GM12878 (cell line): ENCODE measurements around the gene NCAPD3. TPM values are rescaled to one million over a fixed set of nuclear protein-coding genes. Genes with fewer than 3 reads are reported as not detected.

ENCODE experiments used
- ATAC-seq: fragments of 200-7000 bp; cut with Tn5 transposase; 3 replicates; pipeline ENCODE4 v1.9.1; 2020; ENCODE audit warnings: mild to moderate bottlenecking, moderate library complexity
- BruUV-seq: library from RNA; stranded (reverse); fragments of 400-500 nt; replicated peaks from 2 replicates; lab custom pipeline; 2021; lab: Mats Ljungman, UMichigan
- CTCF ChIA-PET: fragments of 300-600 bp; sonication (Branson Sonifier 250); formaldehyde crosslinking; extraction: SDS; loops from one replicate; lab custom pipeline; 2021; ENCODE audit warnings: inconsistent platforms; lab: Yijun Ruan, JAX
- POLR2A ChIA-PET: fragments of 350-600 bp; formaldehyde crosslinking; extraction: SDS; loops from one replicate; lab custom pipeline; 2021; ENCODE audit warnings: inconsistent platforms; lab: Charles Lee
- RAD21 ChIA-PET: fragments of 300-600 bp; sonication (Branson Sonifier 250); formaldehyde crosslinking; loops from one replicate; lab custom pipeline; 2023; ENCODE audit warnings: antibody characterized with exemption; ENCODE audit not compliant: unreplicated experiment; lab: Charles Lee
- SMC1A ChIA-PET: fragments of 300-600 bp; sonication (Branson Sonifier 250); formaldehyde crosslinking; loops from one replicate; lab custom pipeline; 2023; ENCODE audit not compliant: unreplicated experiment, uncharacterized antibody; lab: Charles Lee
- DNase-seq: peaks from one replicate; pipeline ENCODE4 v3.0.0-alpha.2; 2011; ENCODE audit warnings: low read depth, low spot score
- FAIRE-seq: peaks from 3 replicates; lab custom pipeline; 2011; peaks lifted over from hg19 to GRCh38; lab: Jason Lieb, UNC
- H2AFZ ChIP-seq: 2 replicates; pipeline ENCODE4 v1.6.0; 2011; ENCODE audit warnings: low read depth, low read length, control low read depth; ENCODE audit not compliant: control insufficient read depth
- H3K27ac ChIP-seq: 2 replicates; pipeline ENCODE4 v1.5.1; 2011; ENCODE audit warnings: control low read depth; ENCODE audit not compliant: control insufficient read depth, insufficient read depth
- H3K27me3 ChIP-seq, 2 experiments: replicated peaks in 1 of 2; 2 replicates each; pipeline versions ENCODE4 v1.6.0 to v1.6.1; 2011; ENCODE audit warnings: low read length in 1 of 2; ENCODE audit not compliant: control insufficient read depth in 2 of 2, insufficient read depth in 2 of 2
- H3K36me3 ChIP-seq, 2 experiments: 2 replicates each; pipeline ENCODE4 v1.5.1; 2011; ENCODE audit warnings: low read length in 1 of 2; ENCODE audit not compliant: control insufficient read depth in 2 of 2, insufficient read depth in 2 of 2
- H3K4me1 ChIP-seq: 2 replicates; pipeline ENCODE4 v1.6.1; 2011; ENCODE audit warnings: mild to moderate bottlenecking, low read length, moderate library complexity, mixed read lengths; ENCODE audit not compliant: control insufficient read depth, insufficient read depth
- H3K4me2 ChIP-seq: 2 replicates; pipeline ENCODE4 v1.6.0; 2011; ENCODE audit warnings: control low read depth; ENCODE audit not compliant: control insufficient read depth, insufficient read depth
- H3K4me3 ChIP-seq: fragments of 200-600 bp; sonication (generic); 2 replicates; pipeline ENCODE4 v1.5.1; 2016
- H3K79me2 ChIP-seq: 2 replicates; pipeline ENCODE4 v1.6.0; 2011; ENCODE audit warnings: low read length; ENCODE audit not compliant: control insufficient read depth, insufficient read depth
- H3K9ac ChIP-seq: 2 replicates; pipeline ENCODE4 v1.8.0; 2011; ENCODE audit warnings: low read length, control low read depth, mixed read lengths; ENCODE audit not compliant: control insufficient read depth, insufficient read depth
- H3K9me3 ChIP-seq: replicated peaks from 3 replicates; pipeline ENCODE4 v1.5.1; 2011; ENCODE audit warnings: mild to moderate bottlenecking, low read length; ENCODE audit not compliant: control insufficient read depth, insufficient read depth
- H4K20me1 ChIP-seq: 2 replicates; pipeline ENCODE4 v1.6.0; 2011; ENCODE audit not compliant: control insufficient read depth, insufficient read depth
- ATF3 ChIP-seq: IDR thresholded peaks from 2 replicates; pipeline ENCODE4 v1.6.1; 2011; ENCODE audit warnings: low read depth, mild to moderate bottlenecking, low read length, moderate library complexity, borderline replicate concordance; ENCODE audit errors: extremely low read depth
- BACH1 ChIP-seq: fragments of 450-650 bp; IDR thresholded peaks from 2 replicates; pipeline ENCODE4 v1.6.1; 2017; ENCODE audit warnings: mild to moderate bottlenecking, borderline replicate concordance
- BRCA1 ChIP-seq: IDR thresholded peaks from 2 replicates; pipeline ENCODE4 v1.6.1; 2011; ENCODE audit warnings: low read depth, low read length, improper control_type of control experiment
- EP300 ChIP-seq, 2 experiments: fragments of 150-350 bp in 1 of 2; IDR thresholded peaks; 2 replicates each; pipeline ENCODE4 v1.6.1; 2011 to 2012; ENCODE audit warnings: low read depth in 2 of 2, low read length in 2 of 2, borderline replicate concordance in 1 of 2, improper control_type of control experiment in 1 of 2, inconsistent platforms in 1 of 2; ENCODE audit not compliant: control insufficient read depth in 1 of 2
- RB1 ChIP-seq: fragments of 450-650 bp; formaldehyde crosslinking; IDR thresholded peaks from 2 replicates; pipeline ENCODE4 v1.6.1; 2017; ENCODE audit warnings: mild to moderate bottlenecking, borderline replicate concordance
- SRF ChIP-seq, 2 experiments: IDR thresholded peaks; 2 replicates each; pipeline ENCODE4 v1.6.1; 2011; ENCODE audit warnings: low read depth in 2 of 2, low read length in 2 of 2, mild to moderate bottlenecking in 1 of 2, moderate library complexity in 1 of 2
- TCF7 ChIP-seq: IDR thresholded peaks from 2 replicates; pipeline ENCODE4 v1.6.1; 2014; ENCODE audit warnings: antibody characterized with exemption, borderline replicate concordance
- whole genome bisulfite sequencing: methylation state at CpG from one replicate; pipeline ENCODE4 v1.1.6; 2016; ENCODE audit warnings: low lambda C conversion rate; ENCODE audit not compliant: insufficient replicate concordance, insufficient coverage; ENCODE audit errors: missing lambda C conversion rate; 5-methylcytosine and 5-hydroxymethylcytosine counted together
- in situ Hi-C: fragments of 300-500 bp; cut with MboI; formaldehyde crosslinking; loops from 9 replicates; pipeline ENCODE4 v1.14.3; 2018; ENCODE audit warnings: mixed read lengths
- intact Hi-C: fragments of 100-400 bp; cut with micrococcal nuclease; formaldehyde crosslinking; loops from one replicate; pipeline ENCODE4 v1.14.2; 2022; ENCODE audit not compliant: unreplicated experiment
- polyA plus RNA-seq, 11 experiments: library from polyadenylated mRNA; depleted of rRNA in 4 of 11; unstranded in 6 of 11; stranded (reverse) in 5 of 11; fragments of >200 nt; fragmentation: Nextera tagmentation in 4 of 11; fragmentation: Illumina TruSeq in 1 of 11; extraction: Ambion mirVana in 4 of 11; extraction: Trizol in 1 of 11; gene quantifications; 1 replicate in 1 of 11; 2 replicates in 10 of 11; pipeline versions ENCODE4 v1.2.1 to v1.2.3, GENCODE V29; 2011 to 2016; ENCODE audit warnings: inconsistent platforms in 2 of 11, missing spikeins in 2 of 11, low read depth in 1 of 11
- total RNA-seq, 4 experiments: library from RNA; depleted of rRNA in 3 of 4; stranded (reverse); fragments of >200 nt in 3 of 4; fragmentation: Illumina TruSeq in 1 of 4; extraction: Trizol in 1 of 4; gene quantifications; 2 replicates each; pipeline versions ENCODE4 v1.2.1 to v1.2.3, GENCODE V29; 2013 to 2021
- TF ChIP-seq, protein P1 (sequence below): fragments of 450-650 bp; IDR thresholded peaks from 2 replicates; pipeline ENCODE4 v1.6.1; 2017; ENCODE audit warnings: low read depth, mild to moderate bottlenecking, moderate library complexity
- TF ChIP-seq, protein P2 (sequence below): IDR thresholded peaks from 2 replicates; pipeline ENCODE4 v1.6.1; 2011; ENCODE audit warnings: borderline replicate concordance, low read depth, mild to moderate bottlenecking, moderate library complexity, mixed read lengths, low read length; ENCODE audit not compliant: insufficient read depth; ENCODE audit errors: extremely low read length
- TF ChIP-seq, protein P3 (sequence below): fragments of 450-650 bp; IDR thresholded peaks from 2 replicates; pipeline ENCODE4 v1.6.1; 2016; ENCODE audit warnings: mild to moderate bottlenecking

The NCAPD3 gene
- total and polyA plus RNA-seq, 10 of the 15 experiments (the other 5 are each of a cell fraction or from before 2014, with no cell fraction given): 14.9 to 58.2 (median 48.2) TPM

- BruUV-seq: no TSS peak
- ChIA-PET POLR2A (no interaction called here), SMC1A (interaction anchor here (0.8 to 2.3 kb wide), 5 partner anchors 9 to 37 kb away, joined by 3 to 10 read pairs (median 4); no protein-coding TSS in a partner anchor), CTCF (interaction anchor here (0.6 to 4.2 kb wide), 12 partner anchors 10 to 49 kb away, joined by 3 to 56 read pairs (median 4); partner anchors contain the start of genes ACAD8, NCAPD3, THYN1 and VPS26B), RAD21 (interaction anchor here (2.1 kb wide), 1 partner anchor 37 kb away, joined by 8 read pairs; no protein-coding TSS in a partner anchor)
- no peaks in the 10 kb centered on the region for H3K4me1 ChIP-seq
- no peak for DNase-seq
- no peak overlapping the region for H3K4me2 ChIP-seq
- no peak for ATAC-seq
- H2AFZ ChIP-seq: no peak overlapping the region
- H3K27me3 ChIP-seq: no peaks in the 10 kb centered on the region
- H3K9me3 ChIP-seq: no peaks in the 10 kb centered on the region
- no peaks in the 10 kb centered on the region for H3K79me2 ChIP-seq
- TF ChIP-seq, protein P1, sequence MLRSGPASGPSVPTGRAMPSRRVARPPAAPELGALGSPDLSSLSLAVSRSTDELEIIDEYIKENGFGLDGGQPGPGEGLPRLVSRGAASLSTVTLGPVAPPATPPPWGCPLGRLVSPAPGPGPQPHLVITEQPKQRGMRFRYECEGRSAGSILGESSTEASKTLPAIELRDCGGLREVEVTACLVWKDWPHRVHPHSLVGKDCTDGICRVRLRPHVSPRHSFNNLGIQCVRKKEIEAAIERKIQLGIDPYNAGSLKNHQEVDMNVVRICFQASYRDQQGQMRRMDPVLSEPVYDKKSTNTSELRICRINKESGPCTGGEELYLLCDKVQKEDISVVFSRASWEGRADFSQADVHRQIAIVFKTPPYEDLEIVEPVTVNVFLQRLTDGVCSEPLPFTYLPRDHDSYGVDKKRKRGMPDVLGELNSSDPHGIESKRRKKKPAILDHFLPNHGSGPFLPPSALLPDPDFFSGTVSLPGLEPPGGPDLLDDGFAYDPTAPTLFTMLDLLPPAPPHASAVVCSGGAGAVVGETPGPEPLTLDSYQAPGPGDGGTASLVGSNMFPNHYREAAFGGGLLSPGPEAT: no peak
- TF ChIP-seq EP300 (IDR thresholded peaks at IDR 0.05; ENCODE audit: borderline replicate concordance in 1 of 2, control insufficient read depth in 1 of 2, low read depth in 2 of 2, low read length in 2 of 2) (no peak), BRCA1 (no peak), BACH1 (no peak), ATF3 (no peak), TCF7 (no peak), SRF (IDR thresholded peaks at IDR 0.05; ENCODE audit: low read depth in 2 of 2, low read length in 2 of 2) (no peak), RB1 (no peak)
- TF ChIP-seq, protein P2, sequence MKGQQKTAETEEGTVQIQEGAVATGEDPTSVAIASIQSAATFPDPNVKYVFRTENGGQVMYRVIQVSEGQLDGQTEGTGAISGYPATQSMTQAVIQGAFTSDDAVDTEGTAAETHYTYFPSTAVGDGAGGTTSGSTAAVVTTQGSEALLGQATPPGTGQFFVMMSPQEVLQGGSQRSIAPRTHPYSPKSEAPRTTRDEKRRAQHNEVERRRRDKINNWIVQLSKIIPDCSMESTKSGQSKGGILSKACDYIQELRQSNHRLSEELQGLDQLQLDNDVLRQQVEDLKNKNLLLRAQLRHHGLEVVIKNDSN: no peak
- TF ChIP-seq, protein P3, sequence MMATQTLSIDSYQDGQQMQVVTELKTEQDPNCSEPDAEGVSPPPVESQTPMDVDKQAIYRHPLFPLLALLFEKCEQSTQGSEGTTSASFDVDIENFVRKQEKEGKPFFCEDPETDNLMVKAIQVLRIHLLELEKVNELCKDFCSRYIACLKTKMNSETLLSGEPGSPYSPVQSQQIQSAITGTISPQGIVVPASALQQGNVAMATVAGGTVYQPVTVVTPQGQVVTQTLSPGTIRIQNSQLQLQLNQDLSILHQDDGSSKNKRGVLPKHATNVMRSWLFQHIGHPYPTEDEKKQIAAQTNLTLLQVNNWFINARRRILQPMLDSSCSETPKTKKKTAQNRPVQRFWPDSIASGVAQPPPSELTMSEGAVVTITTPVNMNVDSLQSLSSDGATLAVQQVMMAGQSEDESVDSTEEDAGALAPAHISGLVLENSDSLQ: no peak
- peaks cover 10 to 14% of the 10 kb centered on the region in 2 experiments for H3K36me3 ChIP-seq
- in situ Hi-C loops (no loop called here), intact Hi-C loops (no loop called here)
- H3K27ac ChIP-seq: no peak overlapping the region
- no peak overlapping the region for H3K9ac ChIP-seq
- WGBS: 93% methylated on average over 4 of the region's 4 CpGs
- no peaks in the 10 kb centered on the region for H4K20me1 ChIP-seq
- no peak for FAIRE-seq
- no peak overlapping the region for H3K4me3 ChIP-seq
Measured at GRCh38 chr11:134243913-134244312, 20.1 kb upstream of the NCAPD3 start.
